ENCODE results near the gene ELOB.

ELOB gene

DNA sequence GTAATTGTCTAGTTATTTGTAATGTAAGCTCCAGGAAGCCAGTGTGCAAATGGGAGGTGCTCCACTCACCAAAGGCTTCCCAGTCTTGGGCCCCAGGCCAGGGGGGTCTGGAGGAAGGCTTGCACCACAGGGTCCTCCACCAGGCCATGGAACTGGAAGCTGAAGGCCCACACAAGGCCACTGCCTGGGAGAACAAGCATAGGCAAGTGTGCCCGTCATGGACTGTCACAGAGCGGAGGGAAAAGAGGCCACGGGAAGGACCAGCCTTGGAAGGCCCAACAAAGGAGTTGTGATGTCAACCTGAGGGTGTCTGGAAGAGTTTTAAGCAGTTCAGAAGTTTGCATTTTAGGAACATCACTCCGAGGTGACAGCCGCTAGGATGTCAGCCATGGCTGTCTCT, 27.6 kb downstream of the ELOB start:
- TF ChIP-seq, protein P1, sequence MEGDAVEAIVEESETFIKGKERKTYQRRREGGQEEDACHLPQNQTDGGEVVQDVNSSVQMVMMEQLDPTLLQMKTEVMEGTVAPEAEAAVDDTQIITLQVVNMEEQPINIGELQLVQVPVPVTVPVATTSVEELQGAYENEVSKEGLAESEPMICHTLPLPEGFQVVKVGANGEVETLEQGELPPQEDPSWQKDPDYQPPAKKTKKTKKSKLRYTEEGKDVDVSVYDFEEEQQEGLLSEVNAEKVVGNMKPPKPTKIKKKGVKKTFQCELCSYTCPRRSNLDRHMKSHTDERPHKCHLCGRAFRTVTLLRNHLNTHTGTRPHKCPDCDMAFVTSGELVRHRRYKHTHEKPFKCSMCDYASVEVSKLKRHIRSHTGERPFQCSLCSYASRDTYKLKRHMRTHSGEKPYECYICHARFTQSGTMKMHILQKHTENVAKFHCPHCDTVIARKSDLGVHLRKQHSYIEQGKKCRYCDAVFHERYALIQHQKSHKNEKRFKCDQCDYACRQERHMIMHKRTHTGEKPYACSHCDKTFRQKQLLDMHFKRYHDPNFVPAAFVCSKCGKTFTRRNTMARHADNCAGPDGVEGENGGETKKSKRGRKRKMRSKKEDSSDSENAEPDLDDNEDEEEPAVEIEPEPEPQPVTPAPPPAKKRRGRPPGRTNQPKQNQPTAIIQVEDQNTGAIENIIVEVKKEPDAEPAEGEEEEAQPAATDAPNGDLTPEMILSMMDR (IDR thresholded peaks at IDR 0.05; ENCODE audit: low read depth, low read length) = no peak
- no peak overlapping the region for H3K4me3 ChIP-seq (replicated peaks in 1 of 2; ENCODE audit: low read depth in 2 of 2, low read length in 2 of 2)
- no peak for DNase-seq (ENCODE audit: low read depth in 2 of 2)

DNA sequence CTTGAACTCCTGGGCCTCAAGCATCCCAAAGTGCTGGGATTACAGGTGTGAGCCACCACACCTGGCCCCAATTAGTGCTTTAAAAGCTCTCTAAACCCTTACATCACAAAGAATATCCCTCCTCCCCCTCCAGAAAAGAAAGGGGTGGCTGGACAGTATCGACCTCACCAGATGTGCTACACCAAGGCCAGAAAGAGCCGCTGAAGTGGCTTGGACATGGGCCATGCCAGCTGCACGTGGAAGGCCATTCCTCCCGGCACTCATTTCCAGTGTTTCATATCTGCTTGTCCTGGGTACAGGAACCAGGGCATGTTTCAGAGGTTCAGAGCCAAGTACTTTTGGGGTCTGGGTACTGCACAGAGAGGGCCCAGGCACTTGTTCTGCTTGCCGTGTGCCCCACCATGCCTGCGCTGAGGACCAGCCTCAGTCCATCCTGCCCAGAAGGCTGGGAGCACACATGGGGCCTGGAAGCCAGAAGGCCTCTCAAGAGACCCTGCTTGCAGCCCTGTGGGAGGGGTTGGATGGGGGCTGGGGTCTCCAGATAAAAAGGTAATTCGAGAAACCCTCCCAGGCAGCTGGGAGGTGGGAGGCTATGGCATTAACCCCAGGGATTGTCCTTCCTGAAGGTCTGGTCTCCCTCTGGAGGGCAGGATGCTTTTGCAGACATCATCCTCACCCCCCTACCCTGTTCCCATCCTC, 28.2 kb downstream of the ELOB start:
- no peak for DNase-seq (ENCODE audit: low read depth in 2 of 2)
- TF ChIP-seq, protein P1 (IDR thresholded peaks at IDR 0.05; ENCODE audit: low read depth, low read length) = no peak
- no peak overlapping the region for H3K4me3 ChIP-seq (replicated peaks in 1 of 2; ENCODE audit: low read depth in 2 of 2, low read length in 2 of 2)

DNA sequence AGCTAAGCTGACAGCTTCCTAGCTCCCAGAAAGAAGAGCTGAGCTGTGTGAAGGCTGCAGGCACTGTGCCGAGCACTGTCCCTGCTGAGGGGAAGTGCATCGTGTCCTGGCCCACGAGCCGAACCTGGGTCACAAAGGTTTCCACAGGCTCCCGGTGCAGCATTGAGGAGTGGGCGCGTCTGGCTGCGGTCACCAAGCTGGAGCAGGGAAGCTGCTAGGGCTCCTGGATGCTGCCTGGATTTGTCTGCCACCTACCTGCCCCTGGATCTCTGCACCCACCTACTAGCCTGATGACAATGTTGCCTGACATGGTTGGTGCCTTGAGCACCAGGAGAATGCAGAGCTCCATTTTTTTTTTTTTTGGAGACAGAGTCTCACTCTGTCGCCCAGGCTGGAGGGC, 31.1 kb downstream of the ELOB start:
- H3K4me3 ChIP-seq (replicated peaks in 1 of 2; ENCODE audit: low read depth in 2 of 2, low read length in 2 of 2) = no peak overlapping the region
- TF ChIP-seq, protein P1 (IDR thresholded peaks at IDR 0.05; ENCODE audit: low read depth, low read length) = no peak
- no peak for DNase-seq (ENCODE audit: low read depth in 2 of 2)

DNA sequence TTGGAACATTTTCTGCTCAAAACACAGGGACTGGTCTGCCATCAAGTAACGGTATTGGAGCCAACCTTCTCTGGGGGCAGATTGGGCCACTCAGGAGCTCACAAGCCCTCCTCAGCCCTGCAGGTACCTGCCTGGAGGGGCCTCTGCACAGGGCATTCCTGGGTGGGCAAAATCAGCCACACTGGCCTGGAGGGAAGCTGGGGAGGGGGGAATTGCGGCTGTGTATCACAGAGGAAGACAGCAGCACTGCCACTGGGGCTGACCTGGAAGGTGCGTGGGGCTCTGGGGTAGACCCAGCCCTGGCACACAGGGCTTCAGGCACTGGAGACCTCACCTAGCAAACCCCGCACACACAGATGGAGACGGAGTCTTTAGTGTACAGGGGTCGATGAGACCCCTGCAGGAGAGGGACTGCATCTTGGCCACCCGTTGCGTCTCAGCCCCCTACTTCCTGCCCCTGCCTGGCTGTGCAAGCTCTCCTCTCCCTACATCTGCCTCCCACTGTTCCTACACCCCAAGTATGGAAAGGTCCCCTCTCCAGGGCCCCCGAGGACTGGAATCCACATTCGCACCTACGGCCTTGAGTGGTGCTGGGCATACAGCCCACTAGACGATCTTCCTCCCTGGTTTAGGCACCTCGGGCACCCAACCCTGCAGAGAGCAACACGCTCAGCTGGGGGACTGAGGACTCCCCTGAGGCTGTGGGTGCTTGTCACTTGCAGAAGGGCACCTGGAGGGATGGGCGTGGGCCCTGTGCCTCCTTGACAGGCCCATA, 31.8 kb downstream of the ELOB start:
- DNase-seq (ENCODE audit: low read depth in 2 of 2) = no peak
- TF ChIP-seq, protein P1 (IDR thresholded peaks at IDR 0.05; ENCODE audit: low read depth, low read length) = no peak
- H3K4me3 ChIP-seq (replicated peaks in 1 of 2; ENCODE audit: low read depth in 2 of 2, low read length in 2 of 2) = no peak overlapping the region

DNA sequence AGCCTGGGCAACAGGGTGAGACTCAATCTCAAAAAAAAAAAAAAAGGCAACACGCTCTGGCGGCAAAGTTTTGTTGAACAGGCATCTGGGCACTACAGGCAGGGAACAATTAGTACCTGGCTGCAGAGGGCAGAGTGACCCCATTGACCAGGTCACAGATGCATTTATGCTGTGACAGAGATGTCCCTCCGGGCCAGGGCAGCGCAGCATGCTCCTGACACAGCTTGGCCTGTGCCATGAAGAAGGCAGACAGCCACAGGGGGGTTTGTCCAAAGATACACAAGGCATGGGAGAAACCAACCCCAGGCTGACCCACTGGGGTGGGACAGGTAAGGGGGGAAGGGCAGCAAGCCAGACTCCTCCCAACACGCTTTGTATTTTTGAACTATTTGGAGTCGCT, 32.4 kb downstream of the ELOB start:
- TF ChIP-seq, protein P1 (IDR thresholded peaks at IDR 0.05; ENCODE audit: low read depth, low read length) = no peak
- no peak overlapping the region for H3K4me3 ChIP-seq (replicated peaks in 1 of 2; ENCODE audit: low read depth in 2 of 2, low read length in 2 of 2)
- no peak for DNase-seq (ENCODE audit: low read depth in 2 of 2)

DNA sequence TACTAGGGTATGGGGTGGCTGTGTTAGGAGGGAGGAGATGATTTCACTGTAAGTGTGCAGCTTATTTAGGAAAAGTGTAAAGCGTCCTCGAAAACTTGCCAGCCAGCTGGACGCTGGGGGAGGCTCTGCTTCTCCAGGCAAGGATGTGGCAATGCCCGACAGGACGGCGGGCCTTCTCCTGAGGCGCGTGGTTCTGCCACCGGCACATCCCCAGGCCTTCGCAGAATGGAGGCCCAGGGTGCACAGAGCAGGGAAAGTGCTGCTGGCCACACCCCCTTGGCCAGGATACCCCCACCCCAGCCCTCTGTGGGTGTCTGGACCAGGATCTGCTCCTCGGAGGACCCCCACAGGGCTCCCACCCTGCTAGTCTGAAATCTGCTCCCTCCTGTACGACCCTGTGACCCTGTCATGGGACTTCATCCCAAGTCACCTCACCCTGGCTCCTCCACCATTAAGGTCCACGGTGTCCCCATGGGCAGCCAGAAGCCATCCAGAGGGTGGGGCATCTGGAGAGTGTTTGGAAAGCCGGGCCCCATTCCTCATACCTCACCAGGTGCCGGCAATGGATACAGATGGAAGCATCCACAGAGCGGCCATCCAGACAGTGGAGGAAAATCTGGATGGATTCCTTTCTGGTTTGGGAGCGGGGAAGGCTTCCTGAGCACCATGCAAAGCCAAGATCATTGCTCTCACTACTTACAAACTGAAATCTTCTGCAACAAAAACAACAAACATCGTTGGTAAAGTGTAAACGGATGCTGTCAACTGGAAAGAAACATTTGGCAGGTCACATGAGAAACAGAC, 33.9 kb downstream of the ELOB start:
- TF ChIP-seq, protein P1 (IDR thresholded peaks at IDR 0.05; ENCODE audit: low read depth, low read length) = no peak
- H3K4me3 ChIP-seq (replicated peaks in 1 of 2; ENCODE audit: low read depth in 2 of 2, low read length in 2 of 2) = no peak overlapping the region
- no peak for DNase-seq (ENCODE audit: low read depth in 2 of 2)
